Nephron progenitor cell (in vitro differentiated cells): ENCODE data around the gene TUBB2A.

Source experiments
- DNase-seq: peaks from one replicate; pipeline ENCODE4 v3.0.0; 2021
- H3K27ac Mint-ChIP-seq: 2 replicates; pipeline ENCODE4 v1.8.0; 2021; ENCODE audit warnings: mild to moderate bottlenecking, moderate library complexity, mixed read lengths
- H3K27me3 Mint-ChIP-seq: 2 replicates; pipeline ENCODE4 v1.8.0; 2021; ENCODE audit warnings: mild to moderate bottlenecking, low read depth, mixed read lengths; ENCODE audit not compliant: poor library complexity
- H3K36me3 Mint-ChIP-seq: 2 replicates; pipeline ENCODE4 v1.8.0; 2021; ENCODE audit warnings: low read depth, mixed read lengths
- H3K4me1 Mint-ChIP-seq: 2 replicates; pipeline ENCODE4 v1.8.0; 2021; ENCODE audit warnings: mixed read lengths
- H3K4me3 Mint-ChIP-seq: 2 replicates; pipeline ENCODE4 v1.8.0; 2021; ENCODE audit warnings: mild to moderate bottlenecking, moderate library complexity, mixed read lengths
- H3K9me3 Mint-ChIP-seq: 2 replicates; pipeline ENCODE4 v1.8.0; 2021; ENCODE audit warnings: mild to moderate bottlenecking, moderate library complexity, mixed read lengths
- TF ChIP-seq, protein P1 (sequence below): fragments of 200-600 bp; sonication (generic); IDR thresholded peaks from 2 replicates; pipeline ENCODE4 v1.5.0; 2021; ENCODE audit warnings: antibody characterized with exemption

TUBB2A gene

DNA sequence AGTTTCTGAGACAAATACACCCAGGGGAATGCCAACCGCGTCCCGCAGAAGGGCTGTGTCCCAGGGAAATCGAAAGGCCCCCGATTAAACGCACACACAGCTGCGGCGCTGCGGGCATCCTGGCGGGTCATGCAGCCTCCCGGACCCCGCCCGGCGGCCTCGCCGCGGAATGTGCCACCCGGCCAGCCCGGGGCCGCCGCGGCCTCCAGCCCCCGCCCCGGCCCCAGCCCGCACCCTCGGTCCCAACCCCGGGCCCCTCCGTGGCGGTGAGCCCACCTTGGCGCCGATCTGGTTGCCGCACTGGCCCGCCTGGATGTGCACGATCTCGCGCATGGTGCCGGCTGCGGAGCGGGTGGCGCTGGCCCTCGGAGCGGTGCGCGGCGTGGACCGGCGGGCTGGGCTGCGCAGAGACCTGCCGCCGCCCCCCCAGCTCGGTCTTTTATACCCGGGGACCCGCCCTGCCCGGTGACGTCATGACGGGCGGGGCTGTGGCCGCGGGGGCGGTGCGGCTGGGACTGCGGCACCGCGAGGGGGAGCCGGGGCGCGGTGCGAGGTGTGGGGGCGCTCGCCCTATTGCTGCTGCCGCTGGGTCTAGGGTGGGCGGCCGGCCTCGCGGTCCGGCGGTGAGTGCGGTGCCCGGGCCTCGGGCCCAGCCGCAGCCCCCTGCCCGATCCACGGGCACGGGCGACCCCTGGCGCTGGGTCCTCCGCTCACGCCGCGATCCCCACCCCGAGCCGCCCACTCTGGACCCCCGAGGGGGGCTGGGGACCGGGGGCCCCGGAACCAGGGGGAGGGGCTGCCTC, at the start of gene TUBB2A:
TSS of gene TUBB2A (minus strand) at position 414 of the 803 bp plus-strand sequence. CDS start at position 333, 81 bp downstream.
- no peaks in the 10 kb centered on the region for H3K9me3 Mint-ChIP-seq
- H3K36me3 Mint-ChIP-seq = peaks cover 22% of the 10 kb centered on the region
- H3K27ac Mint-ChIP-seq = no peak within 1 kb of the TSS
- peak within 1 kb of the TSS; percentile 92 for H3K4me3 Mint-ChIP-seq
- peaks cover 32% of the 10 kb centered on the region for H3K27me3 Mint-ChIP-seq
- H3K4me1 Mint-ChIP-seq = peaks cover 41% of the 10 kb centered on the region
- TF ChIP-seq, protein P1, sequence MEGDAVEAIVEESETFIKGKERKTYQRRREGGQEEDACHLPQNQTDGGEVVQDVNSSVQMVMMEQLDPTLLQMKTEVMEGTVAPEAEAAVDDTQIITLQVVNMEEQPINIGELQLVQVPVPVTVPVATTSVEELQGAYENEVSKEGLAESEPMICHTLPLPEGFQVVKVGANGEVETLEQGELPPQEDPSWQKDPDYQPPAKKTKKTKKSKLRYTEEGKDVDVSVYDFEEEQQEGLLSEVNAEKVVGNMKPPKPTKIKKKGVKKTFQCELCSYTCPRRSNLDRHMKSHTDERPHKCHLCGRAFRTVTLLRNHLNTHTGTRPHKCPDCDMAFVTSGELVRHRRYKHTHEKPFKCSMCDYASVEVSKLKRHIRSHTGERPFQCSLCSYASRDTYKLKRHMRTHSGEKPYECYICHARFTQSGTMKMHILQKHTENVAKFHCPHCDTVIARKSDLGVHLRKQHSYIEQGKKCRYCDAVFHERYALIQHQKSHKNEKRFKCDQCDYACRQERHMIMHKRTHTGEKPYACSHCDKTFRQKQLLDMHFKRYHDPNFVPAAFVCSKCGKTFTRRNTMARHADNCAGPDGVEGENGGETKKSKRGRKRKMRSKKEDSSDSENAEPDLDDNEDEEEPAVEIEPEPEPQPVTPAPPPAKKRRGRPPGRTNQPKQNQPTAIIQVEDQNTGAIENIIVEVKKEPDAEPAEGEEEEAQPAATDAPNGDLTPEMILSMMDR = no peak
- DNase-seq = peak; percentile 86

DNA sequence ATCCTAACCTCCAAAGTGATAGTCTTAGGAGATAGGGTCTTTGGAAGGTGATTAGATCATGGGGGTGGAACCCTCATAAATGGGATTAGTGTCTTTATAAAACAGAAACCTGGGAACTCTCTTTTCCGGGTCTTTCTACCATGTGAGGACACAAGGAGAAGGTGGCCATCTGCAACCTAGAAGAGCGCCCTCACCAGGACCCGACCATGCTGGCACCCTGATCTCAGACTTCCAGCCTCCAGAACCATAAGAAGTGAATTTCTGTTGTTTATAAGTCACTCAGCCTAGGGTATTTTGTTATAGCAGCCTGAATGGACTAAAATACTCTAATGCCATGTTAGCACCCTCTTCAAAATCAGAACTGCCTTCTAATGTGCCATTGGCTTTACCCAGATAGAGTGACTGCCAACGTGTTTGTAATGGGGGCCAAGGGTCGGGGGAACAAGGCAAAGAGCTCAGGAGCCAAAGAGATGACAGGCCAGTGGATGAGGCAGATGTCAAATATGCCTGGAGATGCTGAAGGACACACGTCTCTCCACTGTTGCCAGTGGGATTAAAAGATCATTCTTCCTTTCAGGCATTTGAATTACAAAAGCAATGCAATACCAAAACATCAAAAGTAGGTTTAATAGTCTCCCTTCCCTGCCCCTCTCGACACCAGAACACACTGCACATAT, 49.1 kb upstream of the TUBB2A start:
- TF ChIP-seq, protein P1 = no peak

DNA sequence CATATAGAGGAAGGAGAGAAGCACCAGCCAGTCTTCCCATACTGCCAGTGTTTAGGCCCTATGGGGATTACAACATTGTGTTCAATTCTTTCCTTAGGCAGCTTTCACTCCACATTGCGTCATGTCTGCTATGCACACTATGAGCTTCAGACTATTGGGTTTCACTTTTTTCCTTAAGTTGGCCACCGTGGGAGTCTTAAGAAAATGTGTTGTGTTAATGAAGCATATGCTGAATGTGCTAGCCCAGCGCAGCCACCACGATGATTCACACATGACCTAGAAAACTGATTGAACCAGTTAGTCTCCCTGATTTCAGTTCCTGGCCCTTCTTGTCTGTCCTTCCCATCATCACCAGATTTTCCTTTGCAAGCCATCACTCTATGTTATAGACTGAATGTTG, 48.6 kb upstream of the TUBB2A start:
- TF ChIP-seq, protein P1 = no peak
- DNase-seq = no peak
- Mint-ChIP-seq H3K27ac (no peak overlapping the region), H3K36me3 (peaks cover 9% of the 10 kb centered on the region), H3K4me3 (no peak overlapping the region), H3K27me3 (peaks cover 9% of the 10 kb centered on the region), H3K4me1 (peaks cover 35% of the 10 kb centered on the region), H3K9me3 (peaks cover 26% of the 10 kb centered on the region)

More for the DNA sequence above, 49.1 kb upstream of the TUBB2A start:
- H3K4me3 Mint-ChIP-seq = no peak overlapping the region
- no peak for DNase-seq
- H3K36me3 Mint-ChIP-seq = peaks cover 9% of the 10 kb centered on the region
- H3K9me3 Mint-ChIP-seq = peaks cover 26% of the 10 kb centered on the region
- no peak overlapping the region for H3K27ac Mint-ChIP-seq
- peaks cover 36% of the 10 kb centered on the region for H3K4me1 Mint-ChIP-seq
- peaks cover 13% of the 10 kb centered on the region for H3K27me3 Mint-ChIP-seq

DNA sequence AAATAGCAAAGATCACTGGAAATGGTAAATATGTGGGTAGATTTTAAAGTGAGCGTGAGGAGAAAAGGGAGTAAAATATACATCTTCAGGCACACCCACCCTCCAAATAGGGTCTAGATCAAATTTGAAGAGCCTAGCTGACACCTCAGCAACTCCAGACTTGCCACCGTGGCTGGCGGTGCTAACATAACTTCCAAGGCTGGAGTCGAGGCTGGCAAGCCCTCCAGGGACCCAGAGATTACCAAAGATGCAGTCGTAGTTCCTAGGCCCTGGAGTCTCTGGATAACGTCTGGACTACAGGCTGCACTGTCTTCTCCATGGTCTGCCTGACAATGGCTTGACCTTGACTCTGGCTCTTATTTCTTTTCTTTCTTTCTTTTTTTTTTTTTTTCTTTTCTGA, 47.6 kb upstream of the TUBB2A start:
- TF ChIP-seq, protein P1 = no peak

DNA sequence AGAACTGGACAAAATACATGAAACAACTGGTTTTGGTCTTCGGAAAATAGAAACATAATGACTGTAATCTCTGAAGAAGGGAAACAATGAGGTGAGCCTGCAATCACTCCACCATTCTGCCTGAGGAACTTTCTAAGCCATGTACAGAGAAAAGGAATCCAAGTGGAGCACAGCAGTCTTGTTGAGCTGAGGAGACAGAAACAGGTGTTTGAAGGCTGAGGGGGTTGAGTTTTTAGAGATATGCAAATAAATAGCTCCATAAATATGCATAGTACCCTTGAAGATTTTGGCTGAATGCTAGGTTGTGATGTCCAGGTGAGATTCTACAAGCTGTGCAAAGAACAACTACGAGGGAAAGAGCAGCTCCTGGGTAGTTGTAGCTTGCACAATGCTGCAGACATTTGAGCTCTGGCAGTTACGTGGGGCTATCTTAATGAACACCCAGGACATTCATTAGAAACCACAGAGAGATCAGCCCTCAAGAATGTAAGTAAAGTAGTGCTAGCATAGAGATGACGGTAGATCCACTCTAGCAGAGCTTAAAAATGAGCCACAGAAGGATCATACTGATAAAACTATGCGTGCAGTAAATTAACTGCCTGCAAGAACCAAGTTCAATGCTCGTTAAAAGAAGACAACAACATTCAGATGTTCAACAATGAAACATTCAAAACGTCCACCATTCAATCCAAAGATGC, 45.8 kb upstream of the TUBB2A start:
- H3K36me3 Mint-ChIP-seq = peaks cover 9% of the 10 kb centered on the region
- H3K4me3 Mint-ChIP-seq = no peak overlapping the region
- TF ChIP-seq, protein P1 = no peak
- peaks cover 47% of the 10 kb centered on the region for H3K9me3 Mint-ChIP-seq
- no peak overlapping the region for H3K27ac Mint-ChIP-seq
- H3K27me3 Mint-ChIP-seq = peaks cover 6% of the 10 kb centered on the region
- H3K4me1 Mint-ChIP-seq = peaks cover 17% of the 10 kb centered on the region
- no peak for DNase-seq

More for the DNA sequence above, 47.6 kb upstream of the TUBB2A start:
- H3K36me3 Mint-ChIP-seq = peaks cover 9% of the 10 kb centered on the region
- no peak for DNase-seq
- H3K9me3 Mint-ChIP-seq = peaks cover 32% of the 10 kb centered on the region
- H3K4me3 Mint-ChIP-seq = no peak overlapping the region
- peaks cover 35% of the 10 kb centered on the region for H3K4me1 Mint-ChIP-seq
- H3K27ac Mint-ChIP-seq = no peak overlapping the region
- H3K27me3 Mint-ChIP-seq = peaks cover 6% of the 10 kb centered on the region
